Amygdala (tissue), 56 donors: ENCODE results near the gene TNFRSF25.

Experiments
- DNase-seq, 56 donors: peaks; one replicate each; lab custom pipeline; 2025; lab: John Stamatoyannopoulos, UW

The TNFRSF25 gene

DNA sequence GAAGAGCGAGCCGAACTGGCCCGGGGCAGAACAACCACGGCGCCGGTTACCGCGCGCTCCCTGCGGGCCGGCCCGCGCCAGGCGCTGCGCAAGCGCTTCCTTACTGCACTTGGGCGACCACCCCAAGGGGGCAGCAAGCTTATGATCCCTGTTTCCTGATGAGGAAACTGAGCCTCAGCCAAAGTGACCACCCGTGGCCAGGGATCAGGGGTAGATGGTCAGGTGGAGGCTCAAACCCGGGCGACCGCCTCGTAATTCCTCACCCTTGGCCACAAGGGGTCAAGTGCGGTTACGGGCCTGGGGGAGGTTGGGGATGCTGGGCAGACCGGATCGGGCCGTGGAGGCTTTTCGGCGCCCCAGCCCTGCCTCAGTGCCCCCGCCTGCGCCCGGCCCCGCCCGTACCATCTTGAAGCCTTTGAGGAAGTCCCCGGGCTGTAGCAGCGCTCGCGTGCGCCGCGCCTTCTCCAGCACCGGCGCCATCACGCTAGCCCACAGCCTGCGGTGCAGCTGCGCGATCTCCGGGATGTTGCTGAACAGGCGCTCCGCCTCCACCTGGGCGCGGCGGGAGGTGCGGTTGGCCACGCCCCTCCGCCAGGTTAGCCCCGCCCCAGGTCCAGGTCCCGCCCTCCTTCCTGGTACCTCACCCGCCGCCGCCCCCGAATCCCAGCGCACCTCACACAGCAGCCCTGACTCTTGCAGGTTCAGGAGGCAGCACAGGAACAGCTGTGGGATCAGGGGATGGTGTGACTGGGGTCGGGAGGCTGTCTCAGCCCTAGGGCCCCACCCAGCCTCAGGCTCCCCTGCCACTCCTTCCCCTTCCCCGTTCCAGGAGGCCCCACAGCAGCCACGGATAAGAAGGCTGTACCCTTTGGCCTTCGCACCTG, 5.4 kb upstream of the TNFRSF25 start:
- no peak for DNase-seq

GRCh38 chr1:6470132-6471085, 4.4 kb upstream of the TNFRSF25 start:
- peak in 6 of 56 donors; percentile 14 to 52 (median 20) for DNase-seq

GRCh38 chr1:6468729-6469461, 2.9 kb upstream of the TNFRSF25 start:
- no peak for DNase-seq

DNA sequence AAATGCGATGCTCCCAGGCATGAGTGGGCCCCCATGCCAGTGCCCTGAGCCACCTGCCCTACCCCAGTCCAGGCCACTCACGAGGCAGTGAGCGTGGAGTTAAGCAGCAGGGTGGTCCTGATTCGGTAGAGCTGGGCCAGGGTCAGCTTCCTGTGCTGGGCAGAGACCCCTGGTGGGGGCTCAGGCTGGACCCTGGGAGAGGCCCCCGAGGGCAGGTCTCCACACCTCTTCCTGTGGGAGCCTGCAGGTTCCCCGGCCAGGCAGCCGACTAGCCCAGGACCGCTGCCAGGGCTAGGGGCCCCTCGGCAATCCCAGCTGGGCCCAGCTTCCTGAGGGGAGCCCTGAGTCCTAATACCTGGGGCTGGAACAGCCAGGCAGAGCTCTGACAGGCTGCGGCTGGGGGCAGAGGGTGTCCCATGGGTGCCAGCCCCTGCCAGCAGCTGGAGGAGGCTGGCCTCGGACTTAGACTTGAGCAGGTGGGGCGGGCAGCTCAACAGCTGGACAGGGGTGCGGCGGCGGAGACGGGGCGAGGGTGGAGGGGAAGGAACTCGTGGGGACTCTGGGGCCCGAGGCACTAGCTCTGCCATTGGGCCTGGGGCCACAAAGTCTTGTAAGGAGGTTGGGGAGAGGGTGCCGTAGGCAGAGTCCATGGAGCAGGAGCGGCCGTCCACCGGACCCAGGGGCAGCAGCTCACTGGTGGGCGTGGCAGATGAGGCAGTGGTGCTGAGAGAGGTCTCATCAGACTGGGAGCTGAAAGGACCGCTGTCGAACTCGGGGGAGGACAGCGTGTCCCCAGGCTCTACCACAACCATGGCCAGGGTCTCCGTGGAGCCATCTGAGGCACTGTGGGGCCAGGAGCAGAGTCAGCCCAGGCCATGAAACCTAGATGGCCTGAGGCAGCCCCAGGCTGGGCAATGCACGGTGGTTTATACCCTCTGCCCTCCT, 2.0 kb upstream of the TNFRSF25 start:
- no peak for DNase-seq

GRCh38 chr1:6467224-6467623, 1.3 kb upstream of the TNFRSF25 start:
- no peak for DNase-seq

- DNase-seq, result no peak
Measured at GRCh38 chr1:6466751-6467150, 778 bp upstream of the TNFRSF25 start.

GRCh38 chr1:6465461-6466005, 440 bp downstream of the TNFRSF25 start:
- no peak for DNase-seq

- no peak for DNase-seq
Measured at GRCh38 chr1:6464915-6465314, 1.1 kb downstream of the TNFRSF25 start.

DNA sequence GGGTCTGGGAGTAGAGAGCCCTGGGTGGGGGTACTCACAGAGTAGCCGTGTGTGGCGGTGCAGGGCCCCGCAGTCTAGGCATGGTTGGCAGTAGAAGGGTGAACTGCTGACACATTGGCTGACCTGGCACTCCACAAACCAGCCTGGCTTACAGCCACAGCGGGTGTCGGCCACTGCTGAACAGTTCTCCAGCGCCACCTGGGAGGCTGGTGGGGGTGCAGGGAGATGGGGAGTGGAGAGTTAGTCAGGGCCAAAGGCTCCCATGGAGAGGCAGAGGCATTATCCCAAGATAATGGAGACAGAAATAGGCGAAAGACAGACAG, 1.5 kb downstream of the TNFRSF25 start:
- DNase-seq, result peak in 16 of 56 donors; percentile 4 to 41 (median 20)

DNA sequence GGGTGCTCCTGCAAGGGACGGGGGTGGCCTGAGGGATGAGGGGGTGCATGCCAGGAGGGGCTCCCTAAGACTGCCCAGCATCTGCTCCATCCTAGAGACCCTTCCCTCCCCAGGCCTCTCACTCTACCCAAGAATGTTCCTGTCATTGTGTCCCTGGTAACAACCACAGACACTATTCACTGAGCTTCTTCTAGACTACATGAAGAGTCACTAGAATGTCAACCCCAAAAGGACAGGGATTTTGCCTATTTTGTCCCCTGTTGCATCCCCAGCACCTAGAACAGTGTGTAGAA, 2.9 kb downstream of the TNFRSF25 start:
- DNase-seq, result no peak

- no peak for DNase-seq
Measured at GRCh38 chr1:6462412-6463119, 3.4 kb downstream of the TNFRSF25 start.

DNA sequence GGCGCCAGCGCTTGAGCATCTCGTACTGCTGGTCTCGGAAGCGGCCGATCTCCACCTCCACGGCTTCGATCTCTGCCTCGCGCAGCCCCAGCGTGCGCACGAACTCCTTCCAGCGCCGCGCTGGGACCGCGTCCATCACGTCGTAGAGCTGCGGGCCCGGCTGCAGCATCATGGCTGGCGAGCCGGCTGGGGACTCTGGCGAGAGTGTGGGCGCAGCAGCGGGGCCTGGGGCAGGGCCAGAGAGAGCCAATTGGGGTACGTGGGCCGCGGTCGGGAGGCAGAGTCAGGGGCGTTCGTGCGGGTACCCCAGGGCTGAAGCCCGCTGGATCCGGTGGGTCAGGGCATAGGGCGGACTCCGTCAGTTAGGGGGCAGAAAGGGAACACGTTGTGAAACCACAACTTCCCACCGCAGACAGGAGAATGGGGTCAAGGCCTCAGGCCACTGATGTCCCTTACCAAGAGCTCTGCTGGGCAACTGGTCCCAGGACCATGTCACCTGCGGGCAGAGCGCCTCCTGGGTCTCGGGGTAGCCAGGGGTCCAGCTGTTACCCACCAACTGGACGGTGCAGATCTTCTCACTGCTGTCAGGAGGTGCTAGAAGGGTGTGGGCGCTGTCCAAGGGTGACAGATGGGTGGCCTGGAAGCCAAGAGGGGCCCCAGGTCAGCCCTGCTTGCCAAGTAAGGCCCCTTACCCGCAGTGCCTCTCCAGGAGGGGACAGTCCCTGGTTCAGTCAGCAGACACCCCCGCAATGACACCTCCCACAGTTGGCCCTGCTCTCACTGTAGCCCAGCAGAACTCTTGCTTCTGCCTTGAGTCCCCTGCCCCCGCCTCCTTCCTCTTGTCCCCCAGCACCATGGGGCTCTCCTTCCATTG, 4.2 kb downstream of the TNFRSF25 start:
- DNase-seq, result no peak

DNA sequence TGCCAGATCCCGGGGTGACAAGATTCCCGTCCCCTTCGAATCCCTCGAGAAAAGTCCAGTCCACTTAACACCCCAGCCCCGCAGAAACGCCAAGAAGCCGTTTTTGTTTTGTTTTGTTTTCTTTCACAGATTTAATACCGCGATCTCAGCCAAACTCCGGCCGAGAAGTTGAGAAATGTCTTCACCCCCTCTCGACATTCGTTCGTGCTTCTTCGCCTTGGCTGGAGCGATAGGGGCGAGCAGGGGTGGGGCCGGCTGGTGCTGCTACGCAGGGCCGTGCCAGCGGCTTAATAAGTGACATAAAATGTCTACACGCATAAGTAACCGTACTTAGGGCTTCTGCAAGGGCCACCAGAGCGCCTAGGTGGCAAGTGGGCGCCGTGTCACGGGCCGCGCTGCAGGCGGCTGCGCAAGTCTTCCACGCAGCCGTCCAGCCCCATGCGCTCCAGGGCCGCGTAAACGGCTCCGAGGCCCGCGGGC, 4.9 kb downstream of the TNFRSF25 start:
- DNase-seq, result no peak

DNA sequence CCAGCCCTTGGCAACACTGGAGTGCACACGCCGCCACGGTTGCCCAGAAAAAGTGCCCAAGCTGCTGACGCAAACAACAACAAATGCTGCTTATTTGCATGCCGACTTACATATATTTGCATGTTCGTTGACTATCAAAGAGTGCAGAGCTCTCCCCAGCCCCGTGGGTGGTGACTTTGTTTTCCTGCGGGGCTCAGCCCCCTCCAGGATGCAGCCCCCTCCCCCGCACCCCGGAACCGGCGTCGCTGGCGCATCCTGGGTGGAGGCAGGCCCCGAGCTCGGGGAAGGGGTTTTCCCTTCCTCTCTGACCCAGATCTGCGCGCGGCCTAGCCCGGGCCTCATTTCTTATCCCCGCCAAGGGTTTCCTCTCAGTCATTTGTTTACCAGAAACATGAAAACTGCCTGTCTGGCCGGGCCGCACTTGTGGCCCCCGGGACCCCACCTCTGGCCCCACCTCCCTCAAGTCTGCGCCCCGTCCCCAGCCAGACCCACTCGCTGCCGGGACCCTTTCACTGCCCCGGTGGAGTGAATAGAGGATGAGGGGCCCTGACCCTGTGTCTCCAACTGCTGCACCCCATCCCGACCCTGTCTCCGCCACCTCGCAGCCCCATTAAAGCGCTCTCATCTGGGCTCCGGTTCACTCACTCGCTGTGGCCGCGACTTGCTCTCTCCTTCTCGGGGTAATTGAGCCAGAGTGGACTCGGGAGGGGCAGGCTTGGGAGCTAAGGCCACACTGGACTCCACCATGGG, 5.5 kb downstream of the TNFRSF25 start:
- DNase-seq, result no peak

DNA sequence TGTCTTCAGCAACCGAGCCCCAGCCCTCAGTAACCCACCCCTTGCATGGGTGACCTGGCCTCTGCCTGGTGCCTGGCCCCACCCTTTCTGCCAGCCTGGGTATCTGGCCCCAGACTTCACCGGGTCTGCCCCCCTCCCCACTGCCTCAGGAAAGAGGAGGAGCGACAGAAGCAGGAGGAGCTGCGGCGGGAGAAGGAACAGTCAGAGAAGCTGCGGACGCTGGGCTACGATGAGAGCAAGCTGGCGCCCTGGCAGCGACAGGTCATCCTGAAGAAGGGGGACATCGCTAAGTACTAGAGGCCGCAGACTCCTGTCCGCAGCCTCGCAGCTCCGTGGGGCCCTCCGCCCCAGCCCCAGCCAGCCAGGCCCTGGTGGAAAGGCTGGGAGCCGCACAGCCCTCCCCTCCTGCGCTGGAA, 6.1 kb downstream of the TNFRSF25 start:
- DNase-seq, result no peak

- DNase-seq, result no peak
Measured at GRCh38 chr1:6456800-6457466, 9.0 kb downstream of the TNFRSF25 start.
